Mesenchymal stem cell (in vitro differentiated cells and primary cell): Measurements from ENCODE around the gene PPP1R3F.
A peak's percentile ranks its signal among the peaks of the same experiment; 100 is the strongest.

Source experiments
- DNase-seq: peaks from one replicate; pipeline ENCODE4 v3.0.0-alpha.2; 2013
- H2AFZ ChIP-seq: one replicate; pipeline ENCODE4 v1.6.1; 2013; ENCODE audit warnings: low read depth, mild to moderate bottlenecking, control low read depth, inconsistent platforms, low read length, moderate library complexity
- H2AK5ac ChIP-seq: 2 replicates; pipeline ENCODE4 v1.6.1; 2013; ENCODE audit warnings: low read length, moderate library complexity, mild to moderate bottlenecking, inconsistent platforms; ENCODE audit not compliant: severe bottlenecking
- H2BK120ac ChIP-seq: one replicate; pipeline ENCODE4 v1.6.1; 2013; ENCODE audit warnings: low read depth, mild to moderate bottlenecking, inconsistent platforms, low read length, moderate library complexity
- H2BK12ac ChIP-seq, 2 experiments: one replicate each; pipeline ENCODE4 v1.6.1; 2013; ENCODE audit warnings: inconsistent platforms in 2 of 2, low read length in 2 of 2, mild to moderate bottlenecking in 2 of 2, moderate library complexity in 2 of 2, control low read depth in 1 of 2
- H2BK15ac ChIP-seq: one replicate; pipeline ENCODE4 v1.6.1; 2013; ENCODE audit warnings: mild to moderate bottlenecking, low read depth, inconsistent platforms; ENCODE audit not compliant: poor library complexity, severe bottlenecking
- H2BK5ac ChIP-seq: 2 replicates; pipeline ENCODE4 v1.6.1; 2013; ENCODE audit warnings: low read depth, mild to moderate bottlenecking, low read length, control low read depth, inconsistent platforms; ENCODE audit not compliant: poor library complexity, severe bottlenecking
- H3K14ac ChIP-seq, 2 experiments: one replicate each; pipeline ENCODE4 v1.6.1; 2013; ENCODE audit warnings: inconsistent platforms in 2 of 2, low read length in 2 of 2, control low read depth in 1 of 2, mild to moderate bottlenecking in 1 of 2, moderate library complexity in 1 of 2
- H3K18ac ChIP-seq, 2 experiments: one replicate each; pipeline ENCODE4 v1.6.1; 2013; ENCODE audit warnings: inconsistent platforms in 2 of 2, low read length in 2 of 2, control low read depth in 1 of 2, low read depth in 1 of 2, mild to moderate bottlenecking in 1 of 2
- H3K23ac ChIP-seq, 2 experiments: one replicate each; pipeline ENCODE4 v1.6.1; 2013; ENCODE audit warnings: inconsistent platforms in 2 of 2, low read length in 2 of 2, mild to moderate bottlenecking in 2 of 2, moderate library complexity in 2 of 2, control low read depth in 1 of 2
- H3K27ac ChIP-seq: 2 replicates; pipeline ENCODE4 v1.5.1; 2013; ENCODE audit warnings: mild to moderate bottlenecking, moderate library complexity, low read length, control low read depth, inconsistent platforms; ENCODE audit not compliant: poor library complexity, severe bottlenecking
- H3K27me3 ChIP-seq, 2 experiments: 2 replicates each; pipeline versions ENCODE4 v1.6.1 to v1.7.0; 2013; ENCODE audit warnings: low read length in 2 of 2, mild to moderate bottlenecking in 2 of 2, moderate library complexity in 2 of 2, control low read depth in 1 of 2, inconsistent platforms in 1 of 2; ENCODE audit not compliant: control insufficient read depth in 1 of 2, insufficient read depth in 1 of 2
- H3K36me3 ChIP-seq, 2 experiments: 2 replicates each; pipeline versions ENCODE4 v1.6.1 to v1.7.0; 2013; ENCODE audit warnings: low read length in 2 of 2, control low read depth in 1 of 2, inconsistent platforms in 1 of 2, low read depth in 1 of 2, mild to moderate bottlenecking in 1 of 2; ENCODE audit not compliant: insufficient read depth in 2 of 2, control insufficient read depth in 1 of 2
- H3K4ac ChIP-seq, 2 experiments: one replicate each; pipeline ENCODE4 v1.6.1; 2013; ENCODE audit warnings: inconsistent platforms in 2 of 2, low read length in 2 of 2, mild to moderate bottlenecking in 2 of 2, moderate library complexity in 2 of 2, control low read depth in 1 of 2, low read depth in 1 of 2
- H3K4me1 ChIP-seq: 2 replicates; pipeline ENCODE4 v1.6.1; 2013; ENCODE audit warnings: low read depth, low read length, control low read depth; ENCODE audit not compliant: control insufficient read depth, insufficient read depth
- H3K4me2 ChIP-seq: 2 replicates; pipeline ENCODE4 v1.6.1; 2013; ENCODE audit warnings: low read length, mild to moderate bottlenecking, inconsistent platforms; ENCODE audit not compliant: poor library complexity, severe bottlenecking
- H3K4me3 ChIP-seq, 2 experiments: 2 replicates each; pipeline versions ENCODE4 v1.5.1 to v1.7.0; 2013; ENCODE audit warnings: low read length in 2 of 2, mild to moderate bottlenecking in 2 of 2, control low read depth in 1 of 2, low read depth in 1 of 2; ENCODE audit not compliant: insufficient read depth in 1 of 2
- H3K79me1 ChIP-seq: replicated peaks from 2 replicates; pipeline ENCODE4 v1.6.1; 2013; ENCODE audit warnings: mild to moderate bottlenecking, control low read depth, low read length, inconsistent platforms; ENCODE audit not compliant: poor library complexity, severe bottlenecking
- H3K9ac ChIP-seq: 2 replicates; pipeline ENCODE4 v1.7.0; 2013; ENCODE audit warnings: mild to moderate bottlenecking, low read length, moderate library complexity
- H3K9me3 ChIP-seq: 2 replicates; pipeline ENCODE4 v1.7.0; 2013; ENCODE audit warnings: mild to moderate bottlenecking, low read length; ENCODE audit not compliant: control insufficient read depth
- H4K8ac ChIP-seq: one replicate; pipeline ENCODE4 v1.6.1; 2013; ENCODE audit warnings: inconsistent platforms, mild to moderate bottlenecking, low read length, moderate library complexity
- H4K91ac ChIP-seq: one replicate; pipeline ENCODE4 v1.6.1; 2013; ENCODE audit warnings: mild to moderate bottlenecking, low read length, inconsistent platforms
- WGBS: methylation state at CpG from one replicate; pipeline ENCODE4 v1.1.7; 2013; ENCODE audit warnings: mixed read lengths; 5-methylcytosine and 5-hydroxymethylcytosine counted together

PPP1R3F gene

DNA sequence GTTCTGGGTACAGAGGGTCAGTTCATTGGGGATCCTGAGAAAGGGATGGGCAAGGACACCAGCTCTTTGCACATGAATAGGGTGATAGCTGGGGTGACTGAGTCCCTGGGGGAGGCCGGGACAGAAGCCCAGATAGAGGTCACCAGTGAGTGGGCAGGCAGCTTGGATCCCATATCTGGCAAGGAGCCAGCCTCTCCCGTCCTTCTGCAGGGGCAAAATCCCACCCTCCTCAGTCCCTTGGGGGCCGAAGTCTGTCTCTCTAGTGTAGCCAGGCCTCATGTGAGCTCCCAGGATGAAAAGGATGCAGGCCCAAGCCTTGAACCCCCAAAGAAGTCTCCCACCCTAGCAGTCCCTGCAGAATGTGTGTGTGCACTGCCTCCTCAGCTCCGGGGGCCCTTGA lies 17.0 kb downstream of the PPP1R3F start:
- WGBS = 98% methylated on average over 4 of the region's 4 CpGs
- H2BK5ac ChIP-seq = no peak overlapping the region
- peaks cover 1% of the 10 kb centered on the region for H3K4me1 ChIP-seq
- no peak overlapping the region for H3K4me3 ChIP-seq
- no peak overlapping the region for H2BK12ac ChIP-seq
- H3K14ac ChIP-seq = no peak overlapping the region
- no peak overlapping the region for H3K4ac ChIP-seq
- H3K27ac ChIP-seq = no peak overlapping the region
- no peak overlapping the region for H2BK120ac ChIP-seq
- no peak for DNase-seq
- H3K36me3 ChIP-seq = peaks cover 3 to 11% of the 10 kb centered on the region in 2 experiments
- no peak overlapping the region for H3K9ac ChIP-seq
- H4K8ac ChIP-seq = no peak overlapping the region
- peaks cover 0 to 32% of the 10 kb centered on the region in 2 experiments for H3K27me3 ChIP-seq
- H3K79me1 ChIP-seq = no peaks in the 10 kb centered on the region
- H2AFZ ChIP-seq = no peak overlapping the region
- H3K4me2 ChIP-seq = no peak overlapping the region
- no peak overlapping the region for H2BK15ac ChIP-seq
- no peak overlapping the region for H3K18ac ChIP-seq
- no peaks in the 10 kb centered on the region for H3K9me3 ChIP-seq
- no peak overlapping the region for H4K91ac ChIP-seq
- no peak overlapping the region for H3K23ac ChIP-seq
- no peak overlapping the region for H2AK5ac ChIP-seq

DNA sequence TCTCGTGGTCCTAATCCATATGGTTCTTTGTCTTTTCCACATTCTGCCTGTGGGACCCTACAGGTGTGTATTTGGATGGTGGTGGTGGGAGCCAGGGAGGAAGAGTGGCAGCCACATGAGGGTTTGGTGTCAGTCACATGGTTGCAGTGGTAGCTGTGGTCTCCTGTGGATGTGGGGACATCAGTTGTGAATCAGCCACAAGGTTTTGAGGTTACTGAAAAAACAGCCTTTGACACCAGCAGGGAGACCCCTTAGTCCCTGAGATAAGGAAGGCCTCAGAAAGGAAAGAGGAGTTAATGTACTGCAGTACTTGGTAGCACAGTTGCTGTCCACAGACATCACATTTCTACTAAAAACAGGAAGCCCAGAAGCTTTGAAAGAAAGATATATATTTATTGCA lies 18.1 kb downstream of the PPP1R3F start:
- Histone ChIP-seq H2BK15ac (no peak overlapping the region), H4K8ac (no peak overlapping the region), H3K14ac (no peak overlapping the region), H2AK5ac (no peak overlapping the region), H4K91ac (no peak overlapping the region), H3K9ac (no peak overlapping the region), H3K4me3 (no peak overlapping the region), H3K36me3 (peaks cover 3 to 11% of the 10 kb centered on the region in 2 experiments), H3K4me1 (no peaks in the 10 kb centered on the region), H2BK120ac (no peak overlapping the region), H2BK12ac (no peak overlapping the region), H3K4me2 (no peak overlapping the region), H2AFZ (no peak overlapping the region), H3K27me3 (peaks cover 0 to 30% of the 10 kb centered on the region in 2 experiments), H3K9me3 (no peaks in the 10 kb centered on the region), H3K79me1 (no peaks in the 10 kb centered on the region), H2BK5ac (no peak overlapping the region), H3K4ac (no peak overlapping the region), H3K23ac (no peak overlapping the region), H3K27ac (no peak overlapping the region), H3K18ac (no peak overlapping the region)
- WGBS = 94% methylated on average over 1 of the region's 1 CpG
- no peak for DNase-seq

GRCh38 chrX:49290215-49290614 lies 20.6 kb downstream of the PPP1R3F start:
- H3K18ac ChIP-seq = no peak overlapping the region

GRCh38 chrX:49291615-49292337 lies 22.2 kb downstream of the PPP1R3F start:
- no peak overlapping the region for H3K18ac ChIP-seq
- no peaks in the 10 kb centered on the region for H3K9me3 ChIP-seq
- H3K4me1 ChIP-seq = no peaks in the 10 kb centered on the region
- peaks cover 0 to 23% of the 10 kb centered on the region in 2 experiments for H3K27me3 ChIP-seq
- no peak overlapping the region for H2BK5ac ChIP-seq
- no peaks in the 10 kb centered on the region for H3K79me1 ChIP-seq
- no peak overlapping the region for H3K4me3 ChIP-seq
- no peak overlapping the region for H2BK12ac ChIP-seq
- H2BK120ac ChIP-seq = no peak overlapping the region
- H3K4me2 ChIP-seq = no peak overlapping the region
- peak; percentile 38 for DNase-seq
- no peak overlapping the region for H2BK15ac ChIP-seq
- H3K14ac ChIP-seq = no peak overlapping the region
- no peak overlapping the region for H3K4ac ChIP-seq
- no peak overlapping the region for H3K23ac ChIP-seq
- WGBS = 40% methylated on average over 10 of the region's 11 CpGs
- H3K27ac ChIP-seq = no peak overlapping the region
- no peak overlapping the region for H3K9ac ChIP-seq
- H4K91ac ChIP-seq = no peak overlapping the region
- H4K8ac ChIP-seq = no peak overlapping the region
- H2AFZ ChIP-seq = no peak overlapping the region
- peaks cover 0 to 1% of the 10 kb centered on the region in 2 experiments for H3K36me3 ChIP-seq
- H2AK5ac ChIP-seq = no peak overlapping the region

More at GRCh38 chrX:49290215-49290614, 20.6 kb downstream of the PPP1R3F start:
- H3K79me1 ChIP-seq = no peaks in the 10 kb centered on the region
- H3K14ac ChIP-seq = no peak overlapping the region
- H4K8ac ChIP-seq = no peak overlapping the region
- peaks cover 3 to 11% of the 10 kb centered on the region in 2 experiments for H3K36me3 ChIP-seq
- DNase-seq = no peak
- no peak overlapping the region for H3K23ac ChIP-seq
- H3K9ac ChIP-seq = no peak overlapping the region
- no peak overlapping the region for H2BK5ac ChIP-seq
- no peaks in the 10 kb centered on the region for H3K9me3 ChIP-seq
- H2BK15ac ChIP-seq = no peak overlapping the region
- H3K4me2 ChIP-seq = no peak overlapping the region
- no peak overlapping the region for H2AFZ ChIP-seq
- H3K4me1 ChIP-seq = no peaks in the 10 kb centered on the region
- H3K27ac ChIP-seq = no peak overlapping the region
- H2BK12ac ChIP-seq = no peak overlapping the region
- no peak overlapping the region for H4K91ac ChIP-seq
- no peak overlapping the region for H2AK5ac ChIP-seq
- H3K4ac ChIP-seq = no peak overlapping the region
- H3K27me3 ChIP-seq = peaks cover 0 to 25% of the 10 kb centered on the region in 2 experiments
- 73% methylated on average over 5 of the region's 7 CpGs for WGBS
- no peak overlapping the region for H2BK120ac ChIP-seq
- no peak overlapping the region for H3K4me3 ChIP-seq
